Measurements from ENCODE around the gene FFAR1. TPM values are rescaled to one million over a fixed set of nuclear protein-coding genes. Genes with fewer than 3 reads are reported as not detected.

FFAR1 gene
- total and polyA plus RNA-seq, 2 of the 8 experiments (the other 6 are each of a cell fraction or from before 2014, with no cell fraction given), result not detected

GRCh38 chr19:35381926-35382325, 34.2 kb downstream of the FFAR1 start:
- no peaks in the 10 kb centered on the region for H3K4me1 ChIP-seq (replicated peaks in 1 of 4; ENCODE audit: control insufficient read depth in 3 of 4, insufficient read depth in 4 of 4, low read length in 3 of 4)
- no peak overlapping the region for H3K56ac ChIP-seq (replicated peaks; ENCODE audit: insufficient read length, low read depth, low read length)
- no peak overlapping the region for H2AK5ac ChIP-seq (ENCODE audit: low read depth, low read length)
- no peak overlapping the region for H4K5ac ChIP-seq (ENCODE audit: insufficient read length, low read depth, low read length)
- no peak overlapping the region for H4K91ac ChIP-seq (replicated peaks; ENCODE audit: insufficient read length, low read length)
- no peak overlapping the region for H3K23ac ChIP-seq (ENCODE audit: insufficient read length)
- ChIA-PET POLR2A (ENCODE audit: partially characterized antibody) (no interaction called here), CTCF (ENCODE audit: partially characterized antibody) (interaction anchor here (1.8 kb wide), 1 partner anchor 29 kb away, joined by 5 read pairs; no protein-coding TSS in a partner anchor)
- H4K8ac ChIP-seq (ENCODE audit: extremely low read depth, insufficient read depth, low read length), result no peak overlapping the region
- H3K36me3 ChIP-seq (ENCODE audit: control insufficient read depth in 2 of 4, insufficient read depth in 4 of 4, low read length in 3 of 4), result no peaks in the 10 kb centered on the region
- no peaks in the 10 kb centered on the region for H3K79me1 ChIP-seq (ENCODE audit: low read depth, low read length)
- no peak overlapping the region for H3K27ac ChIP-seq (ENCODE audit: low read depth, low read length)
- H3K14ac ChIP-seq (ENCODE audit: insufficient read length), result no peak overlapping the region
- H2BK120ac ChIP-seq (replicated peaks; ENCODE audit: low read depth, low read length), result no peak overlapping the region
- H3K18ac ChIP-seq (ENCODE audit: extremely low read depth, low read length), result no peak overlapping the region
- H3K23me2 ChIP-seq (ENCODE audit: low read depth, low read length), result no peaks in the 10 kb centered on the region
- no peak overlapping the region for H2BK12ac ChIP-seq (ENCODE audit: low read depth, low read length)
- H3K27me3 ChIP-seq (replicated peaks in 1 of 4; ENCODE audit: control insufficient read depth in 3 of 4, extremely low read depth in 1 of 4, insufficient read depth in 3 of 4, low read length in 3 of 4), result no peaks in the 10 kb centered on the region; a peak in 1 of 7 replicates
- no peak overlapping the region for H3K4ac ChIP-seq (replicated peaks; ENCODE audit: insufficient read length, low read depth, low read length)
- no peaks in the 10 kb centered on the region for H3K79me2 ChIP-seq (ENCODE audit: control insufficient read depth in 1 of 2, insufficient read depth in 2 of 2, low read length in 2 of 2)
- peak; percentile 39 for FAIRE-seq
- no peak overlapping the region for H3K9ac ChIP-seq (replicated peaks in 1 of 4; ENCODE audit: extremely low read depth in 1 of 4, low read depth in 3 of 4, low read length in 3 of 4)
- no peak overlapping the region for H2AFZ ChIP-seq (ENCODE audit: low read length)
- TF ChIP-seq CHD1 (IDR thresholded peaks at IDR 0.05; ENCODE audit: low read depth, low read length) (no peak), CREB1 (IDR thresholded peaks at IDR 0.05) (no peak), SIX5 (IDR thresholded peaks at IDR 0.05; ENCODE audit: low read depth, low read length) (no peak), ZNF274 (IDR thresholded peaks at IDR 0.05; ENCODE audit: borderline replicate concordance, extremely low read depth, low read length) (no peak), EZH2 (IDR thresholded peaks at IDR 0.05; ENCODE audit: low read depth, low read length, severe bottlenecking) (no peak), POU5F1 (IDR thresholded peaks at IDR 0.05; ENCODE audit: low read depth, low read length) (no peak), RBBP5 (IDR thresholded peaks at IDR 0.05; ENCODE audit: borderline replicate concordance, low read depth, low read length) (no peak), TCF12 (IDR thresholded peaks at IDR 0.05; ENCODE audit: low read depth, low read length) (no peak), KDM1A (IDR thresholded peaks at IDR 0.05; ENCODE audit: borderline replicate concordance, low read length) (no peak), RFX5 (IDR thresholded peaks at IDR 0.05; ENCODE audit: borderline replicate concordance, low read depth, low read length) (no peak)
- TF ChIP-seq, protein P1, sequence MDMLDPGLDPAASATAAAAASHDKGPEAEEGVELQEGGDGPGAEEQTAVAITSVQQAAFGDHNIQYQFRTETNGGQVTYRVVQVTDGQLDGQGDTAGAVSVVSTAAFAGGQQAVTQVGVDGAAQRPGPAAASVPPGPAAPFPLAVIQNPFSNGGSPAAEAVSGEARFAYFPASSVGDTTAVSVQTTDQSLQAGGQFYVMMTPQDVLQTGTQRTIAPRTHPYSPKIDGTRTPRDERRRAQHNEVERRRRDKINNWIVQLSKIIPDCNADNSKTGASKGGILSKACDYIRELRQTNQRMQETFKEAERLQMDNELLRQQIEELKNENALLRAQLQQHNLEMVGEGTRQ (IDR thresholded peaks at IDR 0.05; ENCODE audit: low read length), result no peak
- no peak overlapping the region for H3K4me3 ChIP-seq (ENCODE audit: extremely low read depth in 1 of 4, insufficient read depth in 2 of 4, low read depth in 3 of 4, low read length in 4 of 4)
- H3K9me3 ChIP-seq (ENCODE audit: insufficient read depth in 2 of 2, low read depth in 1 of 2, low read length in 1 of 2), result peaks cover 23 to 27% of the 10 kb centered on the region in 2 experiments
- no peak overlapping the region for H2BK5ac ChIP-seq (ENCODE audit: low read depth, low read length)
- H4K20me1 ChIP-seq (replicated peaks in 1 of 2; ENCODE audit: control insufficient read depth in 1 of 2, insufficient read depth in 2 of 2, low read length in 2 of 2), result no peaks in the 10 kb centered on the region
- H2BK15ac ChIP-seq (ENCODE audit: low read length), result no peak overlapping the region
- WGBS, 2 experiments (ENCODE audit: extremely low coverage in 1 of 2, insufficient coverage in 1 of 2, insufficient read length in 1 of 2, insufficient replicate concordance in 2 of 2, low coverage in 1 of 2, low lambda C conversion rate in 2 of 2, missing lambda C conversion rate in 1 of 2), result 88% methylated on average over 6 of the region's 6 CpGs; no CpG with 5 or more reads in 1 of the 2 experiments
- no peak overlapping the region for H3K4me2 ChIP-seq (ENCODE audit: insufficient read depth in 1 of 2, low read depth in 2 of 2, low read length in 2 of 2)
- no peak for DNase-seq (ENCODE audit: low read depth in 1 of 2, low spot score in 2 of 2)
- no peak overlapping the region for H2BK20ac ChIP-seq (ENCODE audit: low read length)
